HG03039 (cell line): ENCODE measurements around the gene CEP44.
A peak's percentile ranks its signal among the peaks of the same experiment; 100 is the strongest.
"Not testable (repeated sequence)": the region's sequence is repeated elsewhere in the genome, so short reads cannot be mapped to it uniquely, and the experiment has no call there.

Source experiments
- ATAC-seq: cut with Tn5 transposase; IDR thresholded peaks from one replicate; pipeline ENCODE4 v1.9.1; 2021; ENCODE audit warnings: mild to moderate bottlenecking, moderate library complexity; ENCODE audit not compliant: unreplicated experiment

The CEP44 gene

DNA sequence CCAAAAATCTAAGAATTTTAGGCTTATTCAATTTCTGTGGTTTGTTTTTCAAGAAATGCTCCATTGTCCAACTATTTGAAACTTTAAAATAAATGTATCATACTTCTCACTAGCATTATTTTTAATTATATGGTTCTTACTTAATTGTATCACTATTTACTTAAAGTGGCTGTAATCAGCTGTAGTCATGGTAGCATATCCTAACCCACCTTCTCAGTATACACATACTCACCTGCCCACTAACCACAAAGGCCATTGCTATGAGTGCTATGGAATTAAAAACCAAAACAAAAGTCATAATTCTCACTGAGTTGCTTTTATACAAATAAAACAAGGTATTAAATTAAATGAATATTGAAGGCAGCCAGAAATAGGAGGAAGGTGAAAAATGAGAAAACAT is 5.2 kb upstream of the CEP44 start:
- ATAC-seq: no peak

DNA sequence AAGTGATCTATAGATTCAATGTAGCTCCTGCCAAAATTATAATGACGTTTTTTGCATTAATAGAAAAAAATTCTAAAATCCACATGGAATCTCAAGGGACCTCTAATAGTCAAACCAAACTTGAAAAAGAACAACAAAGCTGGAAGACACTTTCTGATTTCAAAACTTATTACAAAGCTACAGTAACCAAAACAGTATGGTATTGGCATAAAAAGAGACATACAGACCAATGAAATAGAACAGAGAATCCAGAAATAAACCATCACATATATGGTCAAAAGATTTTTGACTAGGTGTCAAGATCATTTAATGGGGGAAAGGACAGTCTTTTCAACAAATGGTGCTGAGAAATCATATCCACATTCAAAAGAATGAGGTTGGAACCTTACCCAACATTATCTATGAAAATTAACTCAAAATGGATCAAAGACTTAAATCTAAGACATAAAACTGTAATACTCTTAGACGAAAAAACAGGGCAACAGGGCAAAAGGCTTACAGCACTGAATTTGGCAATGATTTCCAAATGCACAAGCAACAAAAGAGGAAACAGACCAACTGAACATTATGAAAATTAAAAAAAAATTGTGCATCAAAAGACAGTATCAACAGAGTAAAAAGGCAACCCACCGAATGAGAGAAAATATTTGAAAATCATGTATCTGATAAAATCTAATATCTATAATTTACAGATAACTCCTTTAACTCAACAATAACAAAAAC is 4.1 kb upstream of the CEP44 start:
- no peak for ATAC-seq

DNA sequence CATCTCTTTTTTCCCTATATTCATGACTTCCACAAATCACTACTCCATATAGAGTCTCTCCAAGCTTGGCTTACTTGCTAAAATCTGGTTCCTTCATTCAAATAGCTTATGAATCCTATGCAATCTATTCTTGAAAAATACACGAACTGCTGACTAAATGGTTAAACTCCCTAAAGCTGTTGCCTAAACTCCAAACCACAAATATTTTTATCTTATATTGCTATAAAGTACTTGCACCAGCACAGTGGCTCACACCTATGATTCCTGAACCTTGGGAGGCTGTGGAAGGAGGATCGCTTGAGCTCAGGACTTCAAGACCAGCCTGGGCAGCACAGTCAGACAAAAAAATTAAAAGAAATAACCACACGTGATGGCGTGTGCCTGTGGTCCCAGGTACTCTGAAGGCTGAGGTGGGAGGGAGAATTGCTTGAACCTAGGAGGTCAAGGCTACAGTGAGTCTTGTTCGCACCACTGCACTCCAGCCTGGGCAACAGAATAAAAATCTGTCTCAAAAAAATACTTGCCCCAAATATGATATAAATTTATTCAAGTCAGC is 2.5 kb upstream of the CEP44 start:
- no peak for ATAC-seq

DNA sequence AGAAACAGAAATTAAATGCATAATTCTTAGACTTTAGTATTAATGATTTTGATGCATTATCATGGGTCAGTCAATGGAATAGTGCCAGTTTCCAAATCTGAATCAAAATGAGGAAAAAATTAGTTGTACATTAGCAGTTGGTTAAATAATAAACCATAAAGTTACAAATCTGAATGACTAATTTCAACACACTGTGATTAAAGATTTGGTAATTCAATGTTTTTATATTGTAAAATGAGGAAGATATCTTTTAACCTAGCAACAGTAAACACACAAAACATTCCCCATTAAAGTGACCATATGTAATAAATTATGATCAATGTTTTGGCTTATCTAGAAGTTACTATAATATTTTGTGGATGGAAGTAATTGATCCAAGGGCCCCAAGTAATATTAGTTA is 1.8 kb upstream of the CEP44 start:
- no peak for ATAC-seq

DNA sequence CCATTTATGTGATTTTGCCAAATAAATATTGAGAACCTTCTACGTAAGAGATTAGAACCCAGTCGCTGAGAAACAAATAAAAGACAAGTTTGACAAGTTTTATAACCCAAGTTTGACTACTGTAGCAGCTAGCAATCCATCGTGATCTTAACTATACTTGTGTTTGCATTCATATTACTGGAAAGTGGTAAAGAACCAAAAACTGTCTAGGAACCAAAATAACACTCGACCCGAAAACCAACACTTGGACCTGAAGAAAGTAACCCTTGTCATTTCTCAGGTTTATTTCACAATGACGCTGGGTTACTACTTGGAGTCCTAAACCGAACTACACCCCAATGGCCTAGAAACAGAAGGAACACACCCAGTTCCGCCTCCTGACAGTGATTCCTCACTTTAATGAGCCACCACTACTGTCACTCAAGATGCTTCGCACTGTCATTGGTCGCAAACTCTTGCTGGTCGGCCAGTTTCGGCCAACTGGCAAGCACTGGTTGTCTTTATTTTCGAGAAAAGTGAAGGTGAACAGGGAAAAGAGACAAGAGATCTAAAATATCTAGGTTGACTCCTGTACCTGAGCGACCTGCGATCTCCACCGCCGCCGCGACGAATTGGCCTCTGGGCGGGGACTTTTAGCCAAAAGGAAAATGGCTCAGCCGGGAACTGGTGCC is 740 bp upstream of the CEP44 start:
- peak; percentile 99 for ATAC-seq

DNA sequence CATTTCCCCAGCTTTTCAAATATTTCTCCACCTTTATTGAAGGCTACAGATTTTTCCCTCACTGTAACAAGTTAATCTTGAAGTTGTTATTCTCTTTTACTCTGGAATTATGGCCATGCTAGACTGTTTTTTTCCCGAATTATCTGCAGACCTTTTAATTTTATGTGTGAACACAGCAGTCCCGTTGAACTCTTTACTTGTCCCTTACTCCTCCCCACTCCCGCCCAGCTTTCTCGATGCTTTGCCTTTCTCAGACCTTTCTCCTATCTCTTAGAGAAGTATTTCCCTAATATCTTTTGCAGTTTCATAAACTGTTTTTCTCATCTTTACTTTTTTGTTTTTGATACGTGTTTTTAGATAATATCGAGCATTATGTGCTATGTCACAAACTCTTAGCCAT is 776 bp downstream of the CEP44 start:
- no peak for ATAC-seq

DNA sequence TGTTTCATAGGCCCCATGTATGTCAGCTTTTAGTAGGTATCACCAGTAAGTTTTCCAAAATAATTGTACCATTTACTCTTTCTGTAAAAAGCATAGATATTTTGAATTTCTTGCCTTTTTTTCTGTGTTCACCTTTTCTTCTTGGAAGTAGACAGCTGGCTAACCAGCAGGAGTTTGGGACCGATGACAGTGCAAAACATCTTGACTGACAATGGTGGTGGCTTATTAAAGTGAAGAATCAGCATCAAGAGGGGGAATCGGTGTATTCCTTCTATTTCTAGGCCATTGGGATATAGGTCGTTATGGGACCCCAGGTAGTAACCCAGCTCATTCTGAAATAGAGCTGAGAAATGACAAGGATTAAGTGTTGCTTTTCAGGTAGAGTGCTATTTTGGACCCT is 3.2 kb downstream of the CEP44 start:
- no peak for ATAC-seq

GRCh38 chr4:174292473-174292872 is 8.8 kb downstream of the CEP44 start:
- no peak for ATAC-seq

- ATAC-seq: not testable (repeated sequence)
These were observed 10.9 kb downstream of the CEP44 start for GRCh38 chr4:174294641-174295040.

GRCh38 chr4:174295142-174295541 is 11.4 kb downstream of the CEP44 start:
- ATAC-seq: not testable (repeated sequence)

GRCh38 chr4:174303687-174304086 is 20.0 kb downstream of the CEP44 start:
- no peak for ATAC-seq

DNA sequence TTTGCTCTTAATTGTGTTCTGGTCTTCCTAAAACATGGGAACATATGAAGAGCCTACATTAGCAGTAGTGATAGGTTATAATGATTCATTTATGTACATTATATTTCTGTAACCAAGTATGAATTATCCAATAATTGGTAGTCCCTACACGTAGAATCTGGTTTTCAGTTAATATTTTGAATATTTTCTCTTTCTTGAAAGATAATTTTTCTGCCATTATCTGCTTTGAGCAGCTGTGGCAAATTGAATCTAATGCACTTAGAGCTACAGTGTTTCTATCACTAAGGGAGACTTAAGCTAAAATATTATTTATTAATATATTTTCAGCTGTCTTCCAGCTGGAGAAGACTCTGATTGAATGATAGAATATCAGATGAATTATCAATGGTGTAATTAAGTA is 21.0 kb downstream of the CEP44 start:
- ATAC-seq: no peak

GRCh38 chr4:174305961-174306360 is 22.2 kb downstream of the CEP44 start:
- no peak for ATAC-seq

DNA sequence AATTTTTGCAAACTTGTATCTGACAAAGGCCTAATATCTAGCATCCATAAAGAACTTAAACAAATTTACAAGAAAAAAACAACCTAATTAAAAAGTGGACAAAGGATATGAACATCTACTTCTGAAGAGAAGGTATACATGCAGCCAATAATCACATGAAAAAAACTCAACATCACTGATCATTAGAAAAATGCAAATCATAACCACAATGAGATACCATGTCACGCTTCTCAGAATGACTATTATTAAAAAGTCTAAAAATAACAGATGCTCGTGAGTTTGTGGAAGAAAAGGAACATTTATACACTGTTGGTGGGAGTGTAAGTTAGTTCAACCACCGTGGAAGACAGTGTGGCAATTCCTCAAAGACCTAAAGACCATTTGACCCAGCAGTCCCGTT is 24.0 kb downstream of the CEP44 start:
- no peak for ATAC-seq

GRCh38 chr4:174312993-174313392 is 29.3 kb downstream of the CEP44 start:
- no peak for ATAC-seq

DNA sequence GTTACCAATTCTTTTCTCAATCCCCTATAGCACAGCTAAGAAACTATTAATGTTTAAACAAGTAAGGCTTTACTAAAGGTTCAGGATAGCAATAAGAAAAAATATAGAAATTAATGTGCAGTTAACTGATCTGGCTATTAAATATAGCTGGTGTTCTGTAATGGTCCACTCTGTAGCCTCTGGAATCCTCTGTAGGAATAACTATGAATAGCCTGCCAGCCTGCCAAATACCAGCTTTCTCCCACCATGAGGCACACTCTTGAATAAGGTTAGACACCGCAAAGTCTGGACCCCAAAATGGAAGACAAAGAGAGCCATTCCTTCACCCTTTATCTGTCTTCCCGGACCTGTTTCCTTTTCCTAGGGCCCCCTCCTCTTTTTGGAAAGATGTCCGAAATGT is 30.6 kb downstream of the CEP44 start:
- no peak for ATAC-seq

DNA sequence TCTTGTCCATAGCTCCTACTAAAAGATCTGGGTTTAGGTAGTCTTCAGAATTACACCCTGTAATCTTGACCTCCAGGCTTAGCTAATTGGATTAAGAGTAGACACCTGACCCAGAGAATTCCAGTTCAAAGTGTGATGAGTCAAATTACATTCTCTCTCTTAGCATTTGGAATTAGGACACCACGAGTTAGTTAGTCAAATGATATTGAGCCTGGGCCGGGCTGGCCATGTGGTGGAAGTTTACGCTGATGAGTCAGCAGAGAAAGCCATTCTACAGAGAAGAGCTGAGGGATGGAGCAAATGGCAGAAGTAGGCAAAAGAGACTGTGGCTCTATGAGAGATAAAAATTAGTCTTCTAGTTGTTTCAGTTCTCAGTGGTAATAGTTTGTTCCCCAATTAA is 31.1 kb downstream of the CEP44 start:
- ATAC-seq: no peak

DNA sequence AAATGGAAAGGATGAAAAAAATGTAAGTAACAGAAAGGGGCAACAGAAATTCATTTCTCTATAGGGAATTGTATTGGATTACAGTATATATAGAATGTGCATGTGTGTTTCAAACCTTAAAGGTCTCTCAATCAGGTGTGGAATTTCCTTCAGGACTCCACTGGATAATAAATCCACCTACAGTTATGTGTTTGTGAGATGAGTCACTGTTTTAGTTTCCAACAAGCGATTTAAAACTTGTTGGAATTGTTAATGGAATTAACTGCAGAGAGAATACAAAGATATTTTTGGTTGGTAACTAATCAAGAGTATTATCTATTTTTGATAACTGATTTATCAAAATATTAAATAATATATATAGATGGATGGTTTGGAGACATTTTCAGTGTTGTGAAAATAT is 32.8 kb downstream of the CEP44 start:
- no peak for ATAC-seq

DNA sequence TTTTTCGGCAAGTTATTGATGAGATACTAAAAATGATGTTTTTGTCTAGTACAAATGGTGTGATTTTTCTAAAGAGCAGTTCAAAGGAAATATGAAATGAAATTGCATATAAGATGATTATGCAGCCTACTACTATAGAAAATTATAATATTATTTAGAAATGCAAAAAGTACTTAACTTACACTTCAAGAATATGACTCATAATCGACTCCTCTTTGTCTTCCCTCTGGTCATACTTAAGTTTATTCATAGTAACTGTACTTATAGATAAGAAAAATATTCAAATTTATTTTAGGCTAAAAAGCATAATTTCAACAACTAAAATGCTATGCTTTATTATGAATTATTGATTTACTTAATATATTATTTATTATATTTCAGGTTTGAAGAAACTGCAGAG is 33.2 kb downstream of the CEP44 start:
- ATAC-seq: no peak

DNA sequence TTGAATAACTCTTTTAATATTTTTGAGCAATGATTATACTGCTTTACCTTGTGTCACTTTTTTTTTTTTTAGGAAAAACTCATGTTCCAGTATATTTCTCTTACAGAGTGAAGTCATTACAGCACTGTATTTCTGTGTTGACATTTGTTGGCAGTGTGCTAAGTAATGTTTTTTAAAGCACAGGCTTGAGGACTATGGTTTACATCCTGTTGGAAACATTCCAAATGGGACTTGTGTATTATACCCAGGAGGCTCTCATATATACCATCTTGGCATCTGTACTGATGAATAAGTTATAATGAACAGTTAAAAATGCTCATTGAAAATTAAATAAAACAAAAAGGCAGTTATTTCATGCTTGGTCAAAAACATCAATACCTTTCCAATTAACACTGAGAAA is 33.8 kb downstream of the CEP44 start:
- no peak for ATAC-seq

- ATAC-seq: no peak
These were observed 35.4 kb downstream of the CEP44 start for GRCh38 chr4:174318829-174319764.
